Cardiac fibroblast (primary cell): Measurements from ENCODE around the gene LMO1.

ENCODE experiments used
- DNase-seq, 2 donors: peaks; one replicate each; pipeline versions ENCODE4 v3.0.0 to v3.0.0-alpha.2; 2010; ENCODE audit warnings: low read depth in 2 of 2
- H3K4me3 ChIP-seq, 2 donors: replicated peaks in 1 of 2; 1 replicate in 1 of 2; 2 replicates in 1 of 2; pipeline ENCODE4 v1.5.1; 2011; ENCODE audit warnings: low read depth in 2 of 2, low read length in 2 of 2, mild to moderate bottlenecking in 2 of 2, moderate library complexity in 1 of 2
- CTCF ChIP-seq: IDR thresholded peaks from one replicate; pipeline ENCODE4 v1.5.1; 2011; ENCODE audit warnings: low read depth, mild to moderate bottlenecking, low read length, inconsistent platforms

The LMO1 gene

GRCh38 chr11:8219257-8220021 is 44.2 kb downstream of the LMO1 start:
- peak; percentile 67 to 68 for DNase-seq
- H3K4me3 ChIP-seq: no peak overlapping the region
- peak; percentile 86 for TF ChIP-seq CTCF

GRCh38 chr11:8218840-8219239 is 44.8 kb downstream of the LMO1 start:
- no peak for TF ChIP-seq CTCF
- no peak overlapping the region for H3K4me3 ChIP-seq
- no peak for DNase-seq

GRCh38 chr11:8218409-8218808 is 45.3 kb downstream of the LMO1 start:
- no peak for DNase-seq
- H3K4me3 ChIP-seq: no peak overlapping the region
- TF ChIP-seq CTCF: no peak

- no peak overlapping the region for H3K4me3 ChIP-seq
- no peak for TF ChIP-seq CTCF
- no peak for DNase-seq
These were observed 45.8 kb downstream of the LMO1 start for GRCh38 chr11:8217926-8218325.

GRCh38 chr11:8217136-8217535 is 46.5 kb downstream of the LMO1 start:
- TF ChIP-seq CTCF: no peak
- no peak overlapping the region for H3K4me3 ChIP-seq
- no peak for DNase-seq

- no peak for DNase-seq
- H3K4me3 ChIP-seq: no peak overlapping the region
- no peak for TF ChIP-seq CTCF
These were observed 50.3 kb downstream of the LMO1 start for GRCh38 chr11:8213376-8213775.
